Suppressor macrophage treated with lipopolysaccharide for 1 hour (primary cell): Measurements from ENCODE around the gene PEPD.

ENCODE experiments used
- DNase-seq, 3 donors: peaks; one replicate each; pipeline ENCODE4 v3.0.0-alpha.2; 2020 to 2022

The PEPD gene

GRCh38 chr19:33418461-33418860 lies 103.1 kb downstream of the PEPD start:
- DNase-seq = no peak

GRCh38 chr19:33417751-33418150 lies 103.8 kb downstream of the PEPD start:
- no peak for DNase-seq

- peak; percentile 55 to 68 (median 58) for DNase-seq
Observed at GRCh38 chr19:33416307-33417215, 105.0 kb downstream of the PEPD start.

GRCh38 chr19:33414667-33415605 lies 106.7 kb downstream of the PEPD start:
- DNase-seq = no peak

- DNase-seq = no peak
Observed at GRCh38 chr19:33413868-33414666, 107.5 kb downstream of the PEPD start.

GRCh38 chr19:33413426-33413725 lies 108.2 kb downstream of the PEPD start:
- no peak for DNase-seq

- DNase-seq = no peak
Observed at GRCh38 chr19:33412601-33413425, 108.8 kb downstream of the PEPD start.

GRCh38 chr19:33411621-33412180 lies 109.9 kb downstream of the PEPD start:
- no peak for DNase-seq

- DNase-seq = no peak
Observed at GRCh38 chr19:33410915-33411401, 110.6 kb downstream of the PEPD start.

- DNase-seq = no peak
Observed at GRCh38 chr19:33409906-33410685, 111.5 kb downstream of the PEPD start.

- DNase-seq = no peak
Observed at GRCh38 chr19:33408538-33409434, 112.8 kb downstream of the PEPD start.

- DNase-seq = no peak
Observed at GRCh38 chr19:33408116-33408515, 113.5 kb downstream of the PEPD start.

- peak; percentile 34 to 63 (median 55) for DNase-seq
Observed at GRCh38 chr19:33407716-33408115, 113.9 kb downstream of the PEPD start.

GRCh38 chr19:33407140-33407551 lies 114.4 kb downstream of the PEPD start:
- no peak for DNase-seq

- peak; percentile 61 to 81 (median 78) for DNase-seq
Observed at GRCh38 chr19:33406521-33407139, 115.0 kb downstream of the PEPD start.

- DNase-seq = peak in 2 of 3 donors; percentile 27 to 33
Observed at GRCh38 chr19:33405553-33406461, 115.8 kb downstream of the PEPD start.

GRCh38 chr19:33405254-33405552 lies 116.4 kb downstream of the PEPD start:
- DNase-seq = no peak
